Kidney glomerular epithelial cell (primary cell): ENCODE data around the gene BOLA2B.
"Not testable (repeated sequence)": the region's sequence is repeated elsewhere in the genome, so short reads cannot be mapped to it uniquely, and the experiment has no call there.

Experiments used
- DNase-seq: peaks from one replicate; lab custom pipeline; 2025; lab: John Stamatoyannopoulos, UW

Gene BOLA2B

DNA sequence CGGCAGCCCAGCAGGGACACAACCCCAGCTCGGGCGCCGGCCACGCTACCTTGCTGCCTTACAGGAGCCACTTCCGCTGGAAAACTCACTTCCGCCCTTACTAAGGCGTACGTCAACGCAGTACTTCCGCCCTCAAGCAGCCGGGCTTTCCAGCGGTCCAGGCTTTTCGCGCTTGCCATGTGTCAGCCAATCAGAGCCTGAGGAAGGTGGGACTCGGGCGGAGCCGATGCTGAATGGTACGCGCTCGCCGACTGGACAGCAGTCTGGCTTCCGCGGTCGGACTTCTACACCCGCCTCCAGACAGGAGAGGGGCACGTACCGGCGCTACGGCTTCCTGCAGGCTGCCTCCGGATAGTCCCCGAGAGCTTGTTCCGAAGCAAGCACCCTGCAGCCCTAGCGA is at the start of gene BOLA2B, which contains the start of gene SLX1A:
Gene BOLA2B (minus strand): TSS at position 52 of the 400 bp plus-strand sequence. CDS start 71 bp downstream, outside the sequence.
Gene SLX1A (plus strand): TSS at position 261 of the 400 bp plus-strand sequence. CDS start 210 bp downstream, outside the sequence.
- DNase-seq, result not testable (repeated sequence)

DNA sequence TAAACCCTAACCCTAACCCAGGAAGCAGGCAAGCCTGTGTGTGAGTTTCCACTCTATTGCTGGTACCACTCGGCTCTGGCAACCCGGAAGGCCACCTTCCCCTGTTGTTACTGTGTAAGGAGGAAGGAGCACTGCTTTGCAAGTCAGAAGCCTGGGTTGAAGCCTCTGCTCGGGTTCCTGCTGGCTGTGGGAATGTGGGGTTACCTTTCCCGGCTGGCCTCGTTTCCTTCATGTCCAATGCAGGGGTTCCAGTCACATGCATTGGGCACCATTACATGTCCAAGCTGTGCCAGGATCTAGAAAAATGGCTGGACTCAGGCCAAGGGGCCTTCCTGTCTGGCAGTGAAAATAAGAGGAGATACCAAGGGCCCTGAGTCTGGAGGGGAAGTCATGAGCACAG is 23.6 kb upstream of the BOLA2B start:
- not testable (repeated sequence) for DNase-seq

DNA sequence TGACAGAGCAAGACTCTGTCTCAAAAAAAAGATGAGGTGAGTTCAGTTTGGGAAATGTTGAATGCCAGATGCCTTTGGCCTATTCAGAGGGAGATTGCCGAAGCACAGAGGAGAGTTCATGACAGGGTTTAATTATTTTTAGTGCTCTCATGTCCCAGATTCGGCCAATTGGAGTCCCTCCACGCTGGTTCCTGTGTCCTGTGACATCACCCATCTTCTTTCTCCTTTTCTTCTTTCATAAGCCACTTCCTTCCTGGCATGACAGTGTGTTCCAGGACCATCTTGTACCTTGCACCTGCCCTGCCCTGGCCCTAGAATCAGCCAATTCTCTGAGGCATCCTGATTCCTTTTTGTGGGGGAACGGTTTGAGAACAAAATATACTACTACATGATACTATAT is 17.9 kb upstream of the BOLA2B start:
- not testable (repeated sequence) for DNase-seq

DNA sequence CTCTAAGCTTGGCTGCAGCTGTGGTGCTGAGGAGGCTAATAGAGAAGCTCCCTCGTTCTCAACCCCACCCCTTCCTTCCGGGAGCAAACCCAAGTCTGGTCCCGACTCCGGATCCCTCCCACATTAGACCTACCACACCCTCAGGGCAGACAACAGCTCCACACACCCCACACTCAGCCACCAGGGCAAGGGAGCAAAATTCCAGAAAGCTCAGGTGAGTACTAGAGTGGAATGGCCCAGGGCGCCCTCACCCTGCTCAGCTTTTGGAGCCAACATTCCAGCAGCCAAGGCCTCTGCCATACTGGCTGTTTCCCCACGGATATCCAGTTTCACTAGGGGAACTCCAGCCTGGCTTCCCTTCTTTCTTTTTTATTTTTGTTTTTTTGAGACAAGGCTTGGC is 15.6 kb upstream of the BOLA2B start:
- not testable (repeated sequence) for DNase-seq

DNA sequence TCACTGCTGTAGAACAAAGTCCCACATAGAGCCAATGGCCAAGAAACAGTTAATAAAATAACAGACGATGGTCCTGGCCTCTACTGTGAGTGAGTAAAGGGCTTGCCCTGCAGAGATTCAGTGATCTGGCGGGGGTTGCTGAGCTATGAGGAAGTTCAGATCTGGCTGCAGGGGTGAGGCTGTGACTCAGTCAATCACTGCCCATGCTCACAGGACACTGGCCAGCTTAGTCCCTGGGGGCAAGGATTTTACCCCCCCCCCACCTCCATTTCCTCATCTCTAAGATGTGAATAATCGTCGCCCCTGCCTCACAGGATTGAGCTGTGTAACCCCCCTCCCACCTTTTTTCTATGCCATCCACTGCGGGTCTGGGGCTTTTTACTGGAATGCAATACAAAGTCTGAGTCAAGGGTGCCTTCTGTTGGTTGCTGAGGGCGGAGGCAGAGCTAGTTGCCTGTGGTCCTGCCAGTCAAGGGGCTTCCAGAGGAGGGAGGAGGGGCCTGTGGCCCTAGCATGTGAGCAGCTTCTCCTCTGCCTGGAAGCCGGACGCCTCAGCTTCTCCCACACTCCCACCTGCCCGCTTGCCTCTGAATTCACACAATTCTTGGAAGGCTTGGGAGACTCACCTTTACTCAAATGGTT is 13.7 kb upstream of the BOLA2B start:
- DNase-seq, result not testable (repeated sequence)

DNA sequence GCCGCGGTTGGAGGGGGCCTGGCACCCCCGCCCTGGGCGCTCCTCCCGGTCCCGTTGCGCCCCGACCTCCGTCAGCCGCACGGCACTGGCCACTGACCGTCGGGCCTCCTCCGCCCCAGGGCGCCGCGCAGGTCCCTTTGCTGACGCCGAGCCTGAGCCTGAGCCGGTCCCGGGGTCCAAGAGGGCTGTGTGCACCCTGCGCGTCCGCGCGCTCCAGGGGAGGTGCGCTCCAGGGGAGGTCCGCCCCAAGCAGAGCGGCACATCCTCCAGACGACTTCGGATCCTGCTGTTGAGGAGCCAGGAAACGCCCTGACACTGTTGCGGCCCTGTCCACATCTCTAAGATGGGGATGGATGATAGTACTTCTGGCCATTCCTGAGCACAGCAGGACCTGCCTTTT is 12.8 kb upstream of the BOLA2B start:
- DNase-seq, result not testable (repeated sequence)

DNA sequence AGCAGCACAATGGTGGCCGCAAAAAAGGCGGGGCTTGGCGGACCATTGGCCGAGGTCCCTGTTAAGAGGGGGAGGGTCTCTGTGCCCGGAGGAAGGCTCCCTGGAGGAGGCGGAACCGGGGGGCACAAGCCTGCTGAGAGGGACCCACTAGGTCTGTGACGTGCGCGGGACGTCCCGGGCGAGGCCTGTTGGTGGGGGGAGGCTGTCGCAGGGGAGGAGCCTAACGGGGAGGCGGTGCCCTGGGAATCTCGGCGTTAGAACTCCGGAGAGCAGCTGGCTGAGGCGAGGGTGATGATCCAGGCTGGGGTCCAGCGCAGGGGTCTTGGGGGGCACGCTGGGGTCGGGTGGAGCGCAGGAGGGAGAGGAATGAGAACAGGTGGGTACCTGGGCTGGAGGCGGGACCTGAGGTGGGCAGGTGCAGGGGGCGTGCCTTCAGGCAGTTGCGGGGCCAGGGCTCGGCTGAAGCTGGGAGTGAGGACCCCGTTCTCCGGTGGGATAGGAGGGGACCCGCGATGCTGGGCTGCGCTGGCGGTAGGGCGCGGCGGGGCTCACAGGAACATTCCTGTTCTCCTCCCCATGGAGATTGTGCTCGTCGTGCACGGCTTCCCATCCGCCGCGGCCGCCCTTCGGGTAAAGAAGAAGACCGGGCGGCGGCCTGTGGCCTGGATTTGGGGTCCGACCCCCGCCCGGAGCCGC is 12.2 kb upstream of the BOLA2B start:
- DNase-seq, result not testable (repeated sequence)

DNA sequence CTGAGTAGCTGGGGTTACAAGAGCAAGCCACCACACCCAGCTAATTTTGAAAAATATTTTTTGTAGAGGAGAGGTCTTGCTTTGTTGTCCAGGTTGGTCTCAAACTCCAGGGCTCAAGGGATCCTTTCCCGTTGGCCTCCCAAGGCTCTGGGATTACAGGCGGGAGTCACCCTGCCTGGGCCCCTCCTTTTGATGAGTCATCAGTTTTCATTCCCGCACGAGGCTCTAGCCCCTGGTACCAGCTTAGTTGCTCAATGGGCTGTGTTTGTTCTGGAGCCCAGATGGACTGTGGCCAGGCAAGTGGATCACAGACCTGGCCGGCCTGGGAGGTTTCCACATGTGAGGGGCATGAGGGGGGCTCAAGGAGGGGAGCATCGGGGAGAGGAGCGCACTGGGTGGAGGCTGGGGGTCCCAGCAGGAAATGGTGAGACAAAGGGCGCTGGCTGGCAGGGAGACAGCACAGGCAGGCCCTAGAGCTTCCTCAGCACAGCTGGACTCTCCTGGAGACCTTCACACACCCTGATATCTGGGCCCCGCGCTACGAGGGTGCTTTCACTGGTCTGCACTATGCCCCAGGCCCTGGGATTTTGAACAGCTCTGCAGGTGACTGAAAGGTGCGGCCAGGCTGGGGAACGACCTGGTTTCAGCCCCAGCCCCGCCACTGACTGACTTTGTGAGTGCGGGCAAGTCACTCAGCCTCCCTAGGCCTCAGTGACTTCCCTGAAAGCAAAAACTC is 6.3 kb upstream of the BOLA2B start:
- DNase-seq, result not testable (repeated sequence)

GRCh38 chr16:30199049-30199448 is 5.6 kb upstream of the BOLA2B start, which contains the start of gene SULT1A3:
Gene SULT1A3, plus strand, starts transcription at chr16:30199255. Its CDS starts 1,474 bp downstream, at chr16:30200729.
- not testable (repeated sequence) for DNase-seq

GRCh38 chr16:30197001-30197400 is 3.5 kb upstream of the BOLA2B start:
- not testable (repeated sequence) for DNase-seq

DNA sequence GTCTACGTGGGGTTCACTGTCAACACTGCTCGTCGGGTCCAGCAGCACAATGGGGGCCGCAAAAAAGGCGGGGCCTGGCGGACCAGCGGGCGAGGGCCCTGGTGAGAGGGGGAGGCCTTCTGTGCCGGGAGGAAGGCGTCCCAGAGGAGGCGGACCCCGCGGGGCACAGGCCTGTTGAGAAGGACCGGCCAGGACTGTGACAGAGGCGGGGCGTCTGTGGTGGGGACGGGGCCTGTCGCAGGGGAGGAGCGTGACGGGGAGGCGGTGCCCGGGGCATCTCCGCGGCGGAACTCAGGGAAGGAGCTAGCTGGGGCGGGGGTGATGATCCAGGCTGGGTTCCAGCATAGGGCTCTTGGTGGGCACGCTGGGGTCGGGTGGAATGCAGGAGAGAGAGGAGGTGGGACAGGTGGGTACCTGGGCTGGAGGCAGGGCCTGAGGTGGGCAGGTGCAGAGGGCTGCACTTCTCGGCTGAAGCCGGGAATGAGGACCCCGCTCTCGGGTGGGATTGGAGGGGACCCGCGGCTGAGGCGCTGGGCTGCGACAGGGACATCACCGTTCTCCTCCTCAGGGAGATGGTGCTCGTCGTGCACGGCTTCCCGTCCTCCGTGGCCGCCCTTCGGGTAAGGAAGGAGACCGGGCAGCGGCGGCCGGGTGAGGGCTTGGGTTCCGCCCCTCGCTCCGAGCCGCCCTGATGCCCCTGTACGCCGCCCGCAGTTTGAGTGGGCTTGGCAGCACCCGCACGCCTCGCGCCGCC is 883 bp upstream of the BOLA2B start:
- DNase-seq, result not testable (repeated sequence)

DNA sequence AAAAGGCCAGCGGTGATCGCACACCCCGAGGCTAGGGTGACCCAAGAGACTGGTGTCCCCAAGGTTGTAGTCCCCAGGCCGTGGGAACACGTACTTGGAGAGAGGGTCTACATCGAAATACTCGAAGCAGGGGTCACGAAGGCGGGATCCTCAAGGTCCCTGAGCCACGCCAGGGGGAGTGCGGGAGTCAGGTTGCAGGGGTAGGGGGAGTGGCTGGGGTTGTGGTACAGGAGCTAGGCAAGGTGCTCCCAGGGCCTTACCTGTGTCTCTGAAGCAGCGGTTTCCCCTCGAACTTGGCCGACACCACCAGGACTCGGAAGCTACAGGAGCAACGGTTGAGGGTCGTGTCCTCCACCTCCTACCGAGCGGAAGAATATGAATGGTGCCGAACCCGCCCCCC is 368 bp downstream of the BOLA2B start:
- DNase-seq, result not testable (repeated sequence)

DNA sequence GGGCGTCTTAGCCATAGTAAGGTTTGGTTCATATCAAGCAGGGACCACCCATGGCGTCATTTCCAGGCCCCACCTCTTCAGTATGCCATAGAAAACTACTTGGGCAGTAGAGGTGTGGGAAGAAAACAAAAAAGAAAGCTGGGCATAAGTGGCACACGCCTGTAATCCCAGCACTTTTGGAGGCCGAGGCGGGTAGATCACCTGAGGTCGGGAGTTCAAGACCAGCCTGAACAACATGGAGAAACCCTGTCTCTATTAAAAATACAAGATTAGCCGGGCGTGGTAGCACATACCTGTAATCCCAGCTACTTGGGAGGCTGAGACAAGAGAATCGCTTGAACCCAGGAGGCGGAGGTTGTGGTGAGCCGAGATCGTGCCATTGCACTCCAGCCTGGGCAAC is 2.3 kb downstream of the BOLA2B start:
- DNase-seq, result not testable (repeated sequence)

- DNase-seq, result no peak
Observed at GRCh38 chr16:30187971-30188561, 5.4 kb downstream of the BOLA2B start.

DNA sequence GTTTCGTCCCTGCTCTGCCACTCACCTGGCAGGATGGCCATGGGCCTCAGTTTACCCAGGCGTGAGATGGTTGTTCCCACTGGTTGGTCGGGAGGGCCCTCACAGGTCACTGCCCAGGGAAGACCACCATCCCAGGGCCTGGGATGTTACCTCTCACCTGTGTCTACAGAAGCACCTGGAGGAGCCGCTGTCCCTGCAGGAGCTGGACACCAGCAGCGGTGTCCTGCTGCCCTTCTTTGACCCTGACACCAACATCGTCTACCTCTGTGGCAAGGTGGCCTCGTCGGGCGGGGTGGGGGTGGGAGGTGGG is 6.0 kb downstream of the BOLA2B start:
- DNase-seq, result no peak

GRCh38 chr16:30186782-30187555 is 6.5 kb downstream of the BOLA2B start:
- DNase-seq, result no peak

DNA sequence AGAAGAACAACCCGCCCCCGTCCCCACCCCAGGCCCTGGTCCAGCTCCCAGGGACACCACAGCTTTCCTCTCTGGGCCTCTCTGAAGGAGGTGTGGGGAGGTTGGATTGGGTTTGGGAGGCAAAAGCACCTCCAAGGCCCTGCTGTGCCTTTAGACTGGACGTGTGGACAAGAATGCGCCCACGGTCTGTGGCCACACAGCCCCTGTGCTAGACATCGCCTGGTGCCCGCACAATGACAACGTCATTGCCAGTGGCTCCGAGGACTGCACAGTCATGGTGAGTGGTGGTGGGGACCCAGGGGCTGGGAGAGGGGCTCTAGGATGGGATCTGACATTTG is 7.1 kb downstream of the BOLA2B start:
- DNase-seq, result no peak

GRCh38 chr16:30185683-30186421 is 7.6 kb downstream of the BOLA2B start:
- no peak for DNase-seq

DNA sequence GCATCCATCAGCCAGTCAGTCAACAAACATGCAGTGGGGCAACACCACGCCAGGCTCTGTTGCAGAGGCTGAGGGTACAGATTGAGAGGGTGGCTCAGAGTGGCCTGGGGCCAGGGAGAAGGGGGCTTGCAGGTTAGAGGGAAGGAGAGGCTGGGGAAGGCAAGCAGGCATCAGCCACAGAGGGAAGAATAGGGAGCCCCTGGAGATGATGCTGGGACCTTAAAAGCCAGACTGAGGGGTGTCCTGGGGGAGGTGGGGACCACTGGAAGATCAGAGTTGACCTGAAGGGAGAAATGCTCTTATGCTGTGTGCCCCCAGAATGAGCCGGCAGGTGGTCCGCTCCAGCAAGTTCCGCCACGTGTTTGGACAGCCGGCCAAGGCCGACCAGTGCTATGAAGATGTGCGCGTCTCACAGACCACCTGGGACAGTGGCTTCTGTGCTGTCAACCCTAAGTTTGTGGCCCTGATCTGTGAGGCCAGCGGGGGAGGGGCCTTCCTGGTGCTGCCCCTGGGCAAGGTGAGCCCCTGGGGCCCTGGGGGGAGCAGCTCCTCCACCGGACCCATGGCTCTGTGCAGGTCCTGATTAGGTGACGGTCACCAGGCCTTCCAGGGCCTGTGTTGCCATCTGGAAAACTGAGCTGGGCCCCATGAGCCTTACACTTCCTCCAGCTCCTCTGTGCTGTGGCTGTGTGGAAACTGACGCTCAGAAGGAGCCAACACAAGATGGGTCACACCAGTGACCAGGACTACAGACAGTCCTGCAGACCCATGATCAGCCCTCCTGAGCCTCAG is 8.4 kb downstream of the BOLA2B start:
- DNase-seq, result no peak
